OCI-M2 (cell line): ENCODE data around the gene CACNA1C.

ENCODE experiments used
- DNase-seq: peaks from one replicate; lab custom pipeline; 2025; ENCODE audit not compliant: unreplicated experiment; lab: John Stamatoyannopoulos, UW

CACNA1C gene

DNA sequence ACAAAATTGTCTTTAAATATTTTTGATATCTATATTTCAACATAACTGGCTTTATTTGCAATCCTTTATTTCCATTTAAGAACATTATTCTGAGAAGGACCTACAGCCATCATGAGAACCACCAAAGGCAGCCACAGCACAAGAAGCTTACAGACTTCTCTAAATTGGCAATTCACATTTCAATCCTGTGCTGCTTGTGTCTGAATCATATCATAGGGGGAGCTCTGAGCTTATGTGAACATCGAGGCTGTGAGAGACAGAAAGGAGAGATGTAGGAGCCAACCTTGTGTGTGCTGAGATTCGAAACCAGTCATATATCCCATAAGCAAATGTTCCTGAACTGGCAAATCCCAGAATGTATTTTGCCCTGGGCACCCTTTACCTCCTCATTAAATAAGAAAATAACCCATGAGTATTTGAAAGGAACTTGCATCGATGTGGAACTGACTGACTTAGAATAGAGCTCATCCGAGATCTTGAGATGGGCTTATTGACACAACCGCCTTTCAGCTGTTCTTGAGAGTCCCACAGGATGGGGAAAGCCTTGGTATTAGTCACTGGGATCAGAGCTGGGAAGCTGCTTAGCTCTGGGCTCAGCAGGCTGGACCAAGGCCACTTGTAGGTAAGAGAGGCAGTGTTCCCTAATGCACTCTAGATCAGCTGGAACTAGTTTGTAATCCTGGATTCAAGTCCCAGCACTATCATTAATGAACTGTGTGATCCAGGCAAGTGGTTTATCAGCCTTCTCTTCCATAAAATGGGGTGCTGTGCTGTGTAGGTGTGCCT lies 329.8 kb downstream of the CACNA1C start:
- DNase-seq, result no peak

DNA sequence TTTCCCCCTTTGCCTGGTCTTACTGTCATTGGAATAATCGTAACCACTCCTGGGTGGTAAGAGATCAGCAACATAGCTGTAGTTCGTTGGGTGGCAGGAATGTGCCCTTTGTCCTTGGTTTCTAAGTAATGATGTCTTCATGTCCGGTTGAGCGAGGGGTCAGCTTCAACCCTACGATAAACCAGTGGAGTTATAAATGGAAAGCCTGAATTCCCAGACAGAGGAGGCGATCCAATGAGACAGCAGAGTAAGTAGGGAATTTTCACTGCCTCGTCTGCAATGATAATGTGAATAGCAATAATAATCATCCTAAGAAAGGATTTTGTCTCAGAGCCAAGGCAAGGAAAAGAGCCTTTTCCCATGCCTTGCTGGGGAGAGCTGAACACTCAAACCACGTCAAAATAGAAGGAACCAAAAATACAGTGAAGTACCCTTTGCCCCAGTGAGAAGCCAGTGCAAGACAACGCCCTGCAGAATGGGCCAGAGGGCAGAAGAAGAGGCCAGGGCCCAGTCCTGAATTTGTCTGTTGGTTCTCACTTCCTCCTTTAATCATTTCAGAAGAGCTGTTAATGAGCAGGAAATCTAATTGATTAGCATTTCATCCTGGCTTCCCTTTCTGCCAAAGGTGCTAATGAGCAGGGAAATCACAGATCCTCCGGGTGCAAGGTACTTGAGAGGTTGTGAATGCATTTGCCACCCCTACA lies 330.7 kb downstream of the CACNA1C start:
- DNase-seq, result no peak

DNA sequence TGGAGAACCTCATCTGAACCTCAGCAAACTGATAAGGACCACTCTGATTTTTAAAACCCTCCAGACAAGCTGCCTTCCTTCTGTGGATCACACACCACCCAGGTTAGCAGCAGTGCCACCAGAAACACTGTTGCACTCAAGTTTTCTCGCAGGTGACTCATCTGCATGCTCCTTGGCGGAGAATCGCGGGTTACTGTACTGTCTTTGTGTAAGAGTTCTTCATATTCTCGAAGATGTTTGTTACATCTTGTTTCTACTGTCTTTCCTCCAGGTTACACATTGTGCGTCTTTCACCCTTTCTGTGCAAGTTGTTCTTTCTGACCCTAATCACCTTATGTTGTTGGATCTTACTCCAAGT lies 331.2 kb downstream of the CACNA1C start:
- DNase-seq, result no peak

DNA sequence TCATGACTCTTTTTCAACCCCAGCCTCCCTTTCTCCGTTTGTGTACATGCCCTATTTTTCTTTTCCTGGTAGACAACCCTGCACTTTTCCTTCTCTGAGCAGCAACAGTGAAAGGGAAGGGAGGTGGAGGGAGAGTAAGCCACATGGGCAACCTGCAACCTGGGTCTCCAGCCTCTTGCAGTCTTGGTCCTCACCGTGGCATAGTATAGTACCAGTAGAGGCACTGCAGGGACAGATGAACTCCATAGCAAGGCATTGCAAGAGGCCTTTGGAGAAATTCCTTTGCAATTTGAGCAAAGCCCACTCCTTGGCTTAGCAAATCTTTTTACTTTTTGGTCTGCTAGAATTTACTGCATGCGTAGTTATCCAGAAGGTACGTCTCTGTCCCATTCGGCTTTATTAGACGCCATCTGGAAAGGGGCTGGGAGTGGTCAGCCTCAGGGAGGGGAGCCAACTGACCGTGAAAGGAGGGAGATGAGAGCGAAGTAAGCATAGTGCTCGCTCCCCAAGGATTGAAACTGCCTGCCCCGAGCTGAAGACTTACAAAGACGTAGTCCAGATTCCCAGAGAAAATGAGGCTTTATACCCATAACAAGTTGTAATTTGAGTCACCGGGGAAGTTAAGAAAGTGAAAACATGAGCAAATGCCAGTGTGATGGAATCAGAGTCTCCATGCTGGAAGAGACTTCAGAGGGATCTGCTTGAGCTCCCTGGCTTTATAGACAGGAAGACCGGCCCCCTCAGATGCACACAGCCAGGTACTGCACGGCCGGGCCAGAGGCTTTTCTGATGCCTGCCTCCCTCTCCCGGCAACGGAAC lies 332.0 kb downstream of the CACNA1C start:
- DNase-seq, result no peak

DNA sequence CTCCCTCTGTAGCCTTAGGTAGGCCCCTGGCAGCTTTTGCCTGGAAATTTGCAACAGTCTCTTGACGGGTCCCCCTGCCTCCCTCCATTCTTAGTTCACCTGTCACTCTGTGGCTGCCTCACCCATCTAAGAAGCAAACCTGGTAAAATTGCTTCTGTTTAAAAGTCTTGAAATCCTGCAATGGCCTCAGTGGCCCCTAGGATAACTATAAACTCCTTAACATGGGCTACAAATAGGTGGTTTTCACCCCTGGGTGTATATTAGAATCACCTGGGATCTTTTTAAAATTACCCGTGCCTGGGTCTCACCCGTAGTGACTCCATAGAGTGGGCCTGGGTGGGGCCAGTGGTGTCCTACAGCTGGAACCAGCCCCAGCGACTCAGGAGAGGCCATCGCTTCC lies 332.7 kb downstream of the CACNA1C start:
- DNase-seq, result no peak

DNA sequence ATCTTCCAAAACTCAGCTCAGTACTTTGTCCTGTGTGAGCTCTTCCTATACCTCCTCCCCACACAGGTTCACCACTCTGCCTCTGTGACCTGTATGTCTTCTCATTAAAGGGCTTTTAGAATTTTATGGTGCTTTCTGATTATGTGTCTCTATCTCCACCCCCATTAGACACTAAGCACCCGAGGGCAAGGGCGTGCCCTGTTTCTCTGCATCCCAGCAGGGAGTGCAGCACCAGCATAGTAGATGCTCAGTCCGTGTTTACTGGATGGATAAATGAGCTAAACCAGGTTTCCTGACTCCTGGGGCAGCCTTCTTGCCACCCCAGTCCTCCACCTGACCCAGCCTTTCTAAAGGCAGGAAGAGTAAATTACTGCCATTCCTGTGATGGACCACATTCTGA lies 333.8 kb downstream of the CACNA1C start:
- DNase-seq, result no peak

DNA sequence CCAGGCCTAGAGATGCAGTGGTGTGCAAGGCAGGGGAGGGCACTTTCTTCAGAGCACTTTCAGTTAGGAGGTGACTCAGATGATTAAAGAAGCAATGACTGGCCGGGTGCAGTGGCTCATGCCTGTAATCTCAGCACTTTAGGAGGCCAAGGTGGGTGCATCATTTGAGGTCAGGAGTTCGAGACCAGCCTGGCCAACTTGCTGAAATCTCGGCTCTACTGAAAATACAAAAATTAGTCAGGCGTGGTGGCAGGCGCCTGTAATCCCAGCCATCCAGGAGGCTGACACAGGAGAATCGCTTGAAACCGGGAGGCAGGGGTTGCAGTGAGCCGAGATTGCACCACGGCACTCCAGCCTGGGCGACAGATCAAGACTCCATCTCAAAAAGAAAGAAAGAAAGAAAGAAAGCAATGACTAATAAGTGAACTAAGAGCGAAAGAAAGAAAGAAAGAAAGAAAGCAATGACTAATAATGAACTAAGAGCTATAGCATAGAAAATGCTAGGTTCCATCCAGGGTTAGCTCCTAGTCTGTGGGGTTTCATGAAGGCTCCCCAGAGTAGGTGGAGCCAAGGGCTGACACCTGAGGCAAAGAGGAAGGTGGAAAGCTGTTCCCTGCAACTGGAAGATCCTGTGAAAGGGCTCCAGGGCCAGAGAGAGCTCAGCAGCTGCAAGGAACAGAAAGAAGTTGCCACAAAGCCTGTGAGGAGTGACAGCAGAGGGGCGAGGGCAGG lies 334.5 kb downstream of the CACNA1C start:
- no peak for DNase-seq

DNA sequence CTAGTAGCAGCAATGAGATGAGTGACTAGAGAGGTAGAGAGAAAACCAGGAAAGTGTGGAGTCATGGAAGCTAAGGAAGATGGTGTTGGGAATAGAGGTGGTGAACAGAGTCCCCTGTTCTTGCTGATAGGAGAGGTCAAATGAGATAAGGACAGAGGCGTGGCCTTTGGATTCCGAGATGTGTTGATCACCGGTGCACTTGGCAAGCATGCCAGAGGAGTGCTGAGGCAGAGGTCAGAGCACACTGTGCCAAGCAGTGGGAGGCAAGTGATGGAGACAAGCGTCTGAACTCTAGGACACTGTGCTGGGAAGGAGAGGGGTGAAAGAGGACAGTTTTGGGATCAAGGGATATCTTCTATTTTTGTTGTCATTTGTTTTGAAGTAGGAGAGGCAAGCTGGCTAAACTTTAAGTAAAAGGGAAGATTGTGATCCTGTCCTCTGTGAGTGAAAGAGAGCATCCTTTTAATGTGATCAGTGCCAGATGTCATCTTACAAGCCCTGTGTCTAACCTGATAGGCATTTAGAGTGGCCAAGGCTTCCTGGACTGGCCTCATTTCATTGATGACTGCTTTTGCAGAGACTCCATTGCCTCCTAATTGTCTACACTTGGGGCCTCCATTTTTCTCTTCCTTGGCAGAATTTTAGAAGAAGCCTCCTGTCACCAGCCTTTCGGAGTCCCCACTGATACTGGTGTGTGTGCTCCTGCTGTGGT lies 336.4 kb downstream of the CACNA1C start:
- DNase-seq, result no peak

DNA sequence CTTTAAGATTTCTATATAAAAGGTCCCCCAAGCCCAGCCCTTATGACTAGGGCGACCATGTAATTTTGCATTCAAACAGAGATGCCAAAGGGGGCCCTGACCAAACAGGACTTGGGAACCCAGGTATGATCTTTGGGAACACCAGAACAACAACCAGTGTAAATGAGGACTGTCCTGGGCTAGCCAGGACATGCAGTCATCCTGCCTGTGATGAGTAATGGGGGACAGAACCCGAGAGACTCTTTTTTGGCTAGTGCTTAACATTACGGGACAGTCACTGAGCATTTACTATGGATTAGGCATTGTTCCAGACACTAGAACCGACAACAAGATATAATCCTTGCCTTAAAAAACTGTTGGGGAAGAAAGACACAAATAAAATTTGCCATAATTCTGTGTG lies 337.3 kb downstream of the CACNA1C start:
- no peak for DNase-seq

DNA sequence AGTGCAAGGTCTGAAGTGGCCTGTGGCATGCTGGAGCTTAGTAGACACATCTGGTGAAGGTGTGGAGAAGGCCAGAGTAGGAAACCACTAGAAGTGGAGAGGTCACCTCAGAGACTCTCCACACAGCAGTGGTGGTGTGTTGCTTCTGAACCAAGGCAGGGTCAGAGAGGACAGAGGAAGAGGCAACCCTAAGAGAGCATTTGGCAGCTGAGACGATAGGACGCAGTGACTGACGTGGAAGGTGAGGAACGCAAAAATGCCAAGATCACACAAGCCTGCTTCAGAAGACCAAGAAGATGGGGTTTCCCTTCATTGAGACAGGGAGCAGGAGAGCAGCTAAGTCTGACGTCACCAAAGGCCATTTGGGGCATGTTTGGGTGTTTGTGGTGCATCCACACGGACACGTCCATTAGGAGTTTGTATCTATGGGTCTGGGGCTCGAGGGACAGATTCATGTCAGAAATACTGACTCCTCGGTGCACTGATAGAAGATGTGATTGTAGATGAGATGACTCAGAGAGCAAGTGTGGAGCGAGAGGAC lies 338.1 kb downstream of the CACNA1C start:
- DNase-seq, result no peak

DNA sequence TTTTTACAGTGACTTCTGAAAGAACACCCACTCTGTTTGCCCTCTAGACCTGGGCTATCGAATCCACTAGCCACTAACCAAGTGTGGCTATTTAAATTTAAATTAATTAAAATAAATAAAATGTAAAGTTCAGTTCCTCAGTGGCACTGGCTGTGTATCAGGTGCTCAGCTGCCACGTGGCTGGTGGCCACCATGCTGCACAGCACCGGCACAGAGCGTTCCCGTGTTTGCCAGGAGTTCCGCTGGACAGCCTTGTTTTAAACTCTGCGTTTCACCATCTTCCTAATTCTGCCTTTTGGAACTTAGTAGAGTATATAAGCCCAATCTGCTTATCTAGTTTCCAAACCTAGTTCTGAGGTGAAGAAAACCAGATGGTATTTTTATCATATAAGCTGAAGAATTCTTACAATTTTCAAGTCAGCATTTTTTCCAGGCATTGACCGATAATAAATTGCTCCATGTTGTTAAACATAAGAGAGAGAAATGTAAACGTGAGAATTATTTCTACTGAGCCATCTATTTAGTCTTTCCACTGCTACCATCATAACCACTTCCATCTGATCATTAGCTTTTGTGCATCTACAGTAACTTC lies 339.0 kb downstream of the CACNA1C start:
- DNase-seq, result no peak

DNA sequence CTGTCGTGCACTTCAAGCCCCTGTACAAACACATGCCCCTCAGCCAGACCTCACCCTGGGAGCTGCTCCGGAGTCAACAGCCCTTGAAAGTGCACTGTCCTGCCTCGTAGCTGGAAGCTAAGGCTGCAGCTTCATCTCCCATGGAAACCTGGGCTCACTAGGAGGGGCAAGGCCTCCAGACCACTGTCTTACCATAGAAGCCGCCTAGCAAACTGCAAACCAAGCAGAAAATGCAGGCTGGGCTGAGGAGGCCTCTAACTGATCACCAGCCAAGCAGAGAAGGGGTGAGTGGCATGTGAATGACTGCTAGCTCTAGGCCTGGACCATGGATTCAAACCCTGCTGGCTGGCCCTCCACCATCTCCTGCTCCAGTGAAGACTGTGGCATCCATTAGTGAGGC lies 340.2 kb downstream of the CACNA1C start:
- DNase-seq, result no peak

DNA sequence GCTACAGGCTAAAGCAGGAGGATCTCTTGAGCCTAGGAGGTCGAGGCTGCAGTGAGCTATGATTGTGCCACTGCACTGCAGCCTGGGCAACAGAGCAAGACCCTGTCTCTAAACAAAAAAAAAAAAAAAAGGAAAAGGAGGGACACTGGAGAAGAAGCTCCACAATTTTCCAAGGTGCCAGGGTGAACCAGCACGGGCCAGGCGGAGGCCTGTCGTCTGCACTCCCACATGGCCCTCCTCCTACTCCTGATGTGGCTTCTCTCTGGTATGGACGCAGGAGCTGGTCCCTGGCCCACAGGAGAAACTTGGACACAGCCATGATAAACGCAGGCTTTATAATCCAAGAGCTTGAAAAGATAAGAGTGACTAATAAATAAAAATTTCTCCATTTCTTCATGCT lies 341.2 kb downstream of the CACNA1C start:
- no peak for DNase-seq

DNA sequence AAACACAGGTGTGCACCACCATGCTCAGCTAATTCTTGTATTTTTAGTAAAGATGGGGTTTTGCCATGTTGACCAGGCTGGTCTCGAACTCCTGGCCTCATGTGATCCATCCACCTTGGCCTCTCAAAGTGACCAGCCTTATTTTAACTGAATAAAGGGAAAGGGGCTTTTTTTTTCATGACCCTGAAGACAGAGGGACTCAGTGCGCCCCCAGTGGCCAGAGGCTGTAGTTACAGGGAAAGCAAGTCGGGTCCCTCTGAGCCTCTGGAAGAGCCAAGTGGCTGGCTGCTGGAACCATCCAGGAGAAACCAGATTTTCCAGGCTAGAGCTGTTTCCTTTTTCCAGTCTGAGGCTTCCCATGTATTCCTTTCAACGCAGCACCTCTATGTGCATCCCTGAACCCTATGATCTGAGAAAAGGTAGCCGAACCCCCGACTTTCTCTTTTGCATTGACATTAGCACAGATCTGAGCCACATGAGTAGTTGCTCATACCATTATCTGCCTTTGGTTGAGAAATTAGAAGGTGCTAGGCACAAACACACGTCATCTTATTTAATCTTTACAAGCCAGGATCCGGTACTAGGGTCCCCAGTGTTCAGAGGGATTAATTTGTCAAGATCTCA lies 342.7 kb downstream of the CACNA1C start:
- no peak for DNase-seq

DNA sequence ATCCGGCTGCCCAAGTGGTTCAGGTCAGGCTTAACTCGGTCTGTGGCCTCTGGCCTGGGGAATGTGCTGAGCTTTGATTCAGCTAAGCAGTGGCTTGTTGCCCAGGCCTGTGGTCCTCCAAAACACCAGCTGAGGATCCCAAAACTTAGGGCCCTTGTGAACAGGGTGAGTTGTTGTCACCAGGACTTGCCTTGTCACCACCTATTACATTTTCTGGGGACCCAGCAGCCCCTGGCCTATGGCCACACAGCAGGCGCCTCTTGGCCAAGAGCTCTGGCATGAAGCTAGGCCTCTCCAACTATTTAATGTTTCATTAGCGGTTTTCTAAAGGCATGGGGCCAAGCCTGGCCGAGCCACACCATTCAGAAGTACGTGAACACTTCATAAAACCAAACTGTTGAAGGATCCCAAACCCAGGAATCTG lies 343.7 kb downstream of the CACNA1C start:
- no peak for DNase-seq

DNA sequence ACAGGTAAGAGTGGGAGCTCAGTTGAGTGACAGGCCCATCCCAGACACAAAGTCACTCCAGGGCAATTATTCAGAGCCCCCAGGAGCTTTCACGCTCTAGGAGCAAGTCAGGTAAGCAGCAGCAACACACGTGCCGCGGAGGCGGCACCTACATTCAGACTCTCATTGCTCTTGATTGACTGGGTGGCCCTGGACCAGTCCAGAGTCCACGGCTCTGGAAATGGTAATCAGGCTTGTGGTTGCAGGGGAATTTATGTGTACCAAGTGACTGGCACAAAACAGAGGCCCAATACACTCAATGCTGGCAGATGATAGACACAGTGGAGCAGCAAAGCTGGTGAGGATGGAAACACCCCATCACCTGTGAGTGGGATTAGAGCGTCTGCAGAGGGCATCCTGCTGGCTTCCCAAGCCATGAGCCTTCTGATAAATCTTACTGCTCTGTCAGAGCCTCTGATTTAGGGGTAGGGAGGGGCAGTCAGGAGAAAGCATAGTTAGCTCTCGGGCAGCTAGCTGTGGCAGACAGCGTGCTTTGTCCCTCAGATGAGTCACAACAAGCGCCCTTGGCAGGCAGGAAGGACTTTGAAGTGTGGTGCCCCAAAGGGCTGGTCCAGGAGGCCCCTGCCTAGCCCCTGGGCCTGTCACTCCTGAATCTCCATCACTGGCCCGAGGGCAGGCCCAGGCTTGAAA lies 344.7 kb downstream of the CACNA1C start:
- no peak for DNase-seq

DNA sequence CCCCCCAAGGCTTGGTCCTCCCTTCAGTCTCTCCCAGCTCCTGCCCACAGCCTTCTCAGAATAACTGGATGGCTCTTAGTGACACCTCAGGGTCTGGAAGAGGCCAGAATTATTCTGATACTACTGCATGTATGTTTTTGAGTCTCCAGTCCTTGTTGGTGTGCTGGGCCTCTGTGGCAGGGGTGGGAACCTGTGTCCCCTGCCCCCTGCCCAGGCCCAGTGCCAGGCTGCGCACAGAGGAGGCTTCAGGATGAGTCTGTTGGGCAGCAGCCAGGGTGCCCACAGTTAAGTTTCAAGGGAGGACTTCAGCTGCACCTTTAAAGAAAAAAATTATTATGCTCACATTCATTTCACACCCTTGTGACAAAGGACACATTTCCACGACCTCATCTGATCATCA lies 348.3 kb downstream of the CACNA1C start:
- no peak for DNase-seq

DNA sequence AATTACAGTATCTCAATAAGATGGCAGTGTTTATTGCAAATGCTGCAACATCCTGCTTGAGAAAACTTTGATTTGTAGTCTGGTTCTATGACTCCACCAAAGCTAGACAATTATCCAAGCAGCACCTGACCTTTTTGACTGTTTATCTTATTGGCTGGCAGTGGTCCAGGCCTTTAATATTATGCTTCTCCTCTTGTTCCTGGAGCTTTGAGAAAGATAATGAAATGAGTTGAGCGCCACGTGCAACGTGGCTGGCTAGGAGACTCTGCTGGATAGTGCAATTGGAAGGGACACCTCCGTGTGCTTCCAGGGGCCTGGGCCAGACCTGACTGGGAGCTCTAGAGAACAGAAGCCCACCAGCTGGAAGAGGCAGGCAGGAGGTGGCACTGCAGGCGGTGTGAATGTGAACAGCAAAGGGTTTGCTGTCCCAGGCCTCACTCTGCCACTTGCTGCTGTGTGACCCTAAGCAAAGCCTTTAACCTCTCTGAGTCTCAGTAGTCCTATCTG lies 349.3 kb downstream of the CACNA1C start:
- DNase-seq, result no peak
